Upper lobe of right lung (tissue), 1 donor: ENCODE results near the gene LHX4. TPM values are rescaled to one million over a fixed set of nuclear protein-coding genes. Genes with fewer than 3 reads are reported as not detected.

Experiments
- ATAC-seq: fragments of 200-7000 bp; cut with Tn5 transposase; one replicate; pipeline ENCODE4 v1.9.1; 2020; ENCODE audit warnings: mild to moderate bottlenecking, moderate library complexity
- DNase-seq: peaks from one replicate; pipeline ENCODE4 v3.0.0-alpha.2; 2020
- H3K27ac ChIP-seq: fragments of 200-600 bp; one replicate; pipeline ENCODE4 v1.8.0; 2022
- H3K27me3 ChIP-seq: fragments of 200-600 bp; one replicate; pipeline ENCODE4 v1.8.0; 2022; ENCODE audit warnings: mild to moderate bottlenecking
- H3K36me3 ChIP-seq: fragments of 200-600 bp; one replicate; pipeline ENCODE4 v1.8.0; 2022
- H3K4me1 ChIP-seq: fragments of 200-600 bp; one replicate; pipeline ENCODE4 v1.8.0; 2022
- H3K4me3 ChIP-seq: fragments of 200-600 bp; one replicate; pipeline ENCODE4 v1.8.0; 2022; ENCODE audit warnings: mild to moderate bottlenecking
- H3K9me3 ChIP-seq: fragments of 200-600 bp; one replicate; pipeline ENCODE4 v1.8.0; 2022
- CTCF ChIP-seq: fragments of 200-600 bp; IDR thresholded peaks from one replicate; pipeline ENCODE4 v1.8.0; 2022; ENCODE audit warnings: antibody characterized with exemption
- intact Hi-C: fragments of 100-400 bp; cut with DNase I; formaldehyde crosslinking; loops from one replicate; pipeline ENCODE4 v1.11.0; 2022
- total RNA-seq: library from RNA; stranded (reverse); fragmentation: NEBNext Ultra II Directional; extraction: Animal tissue kit (Norgen Biotek cat#: 25700); gene quantifications from one replicate; pipeline ENCODE4 v1.2.1, GENCODE V29; 2021
- donor health status: DM: no; HTN: yes; CAD: no; lungs with severe emphysema.

The LHX4 gene
- total RNA-seq, 1 donor from 2014 or later = not detected

- no peak for DNase-seq
- no peak overlapping the region for H3K27ac ChIP-seq
- no peaks in the 10 kb centered on the region for H3K9me3 ChIP-seq
- intact Hi-C loops = no loop called here
- no peak for TF ChIP-seq CTCF
- peak overlapping the region; percentile 57 for H3K4me3 ChIP-seq
- peaks cover 99% of the 10 kb centered on the region for H3K27me3 ChIP-seq
- ATAC-seq = no peak
- no peaks in the 10 kb centered on the region for H3K36me3 ChIP-seq
- H3K4me1 ChIP-seq = peaks cover 50% of the 10 kb centered on the region
Observed at GRCh38 chr1:180230416-180230790, 339 bp downstream of the LHX4 start.

- H3K4me1 ChIP-seq = peaks cover 53% of the 10 kb centered on the region
- no peaks in the 10 kb centered on the region for H3K9me3 ChIP-seq
- peak overlapping the region; percentile 57 for H3K4me3 ChIP-seq
- ATAC-seq (peak; percentile 2), DNase-seq (no peak)
- H3K27me3 ChIP-seq = peaks cover 99% of the 10 kb centered on the region
- no peak for TF ChIP-seq CTCF
- intact Hi-C loops = no loop called here
- no peak overlapping the region for H3K27ac ChIP-seq
- H3K36me3 ChIP-seq = no peaks in the 10 kb centered on the region
Observed at GRCh38 chr1:180230791-180231505, 884 bp downstream of the LHX4 start.

GRCh38 chr1:180231506-180231921, 1.4 kb downstream of the LHX4 start:
- TF ChIP-seq CTCF = no peak
- intact Hi-C loops = no loop called here
- Histone ChIP-seq H3K27ac (no peak overlapping the region), H3K4me3 (peak overlapping the region; percentile 57), H3K27me3 (peaks cover 99% of the 10 kb centered on the region), H3K9me3 (no peaks in the 10 kb centered on the region), H3K36me3 (no peaks in the 10 kb centered on the region), H3K4me1 (peaks cover 53% of the 10 kb centered on the region)
- no peak for DNase-seq
- peak; percentile 15 for ATAC-seq

- ATAC-seq (no peak), DNase-seq (no peak)
- intact Hi-C loops = no loop called here
- Histone ChIP-seq H3K4me1 (peaks cover 53% of the 10 kb centered on the region), H3K27me3 (peaks cover 99% of the 10 kb centered on the region), H3K9me3 (no peaks in the 10 kb centered on the region), H3K27ac (no peak overlapping the region), H3K4me3 (no peak overlapping the region), H3K36me3 (no peaks in the 10 kb centered on the region)
- no peak for TF ChIP-seq CTCF
Observed at GRCh38 chr1:180231936-180232335, 1.9 kb downstream of the LHX4 start.

GRCh38 chr1:180232521-180233043, 2.5 kb downstream of the LHX4 start:
- intact Hi-C loops = no loop called here

More at GRCh38 chr1:180232521-180233043, 2.5 kb downstream of the LHX4 start:
- DNase-seq (no peak), ATAC-seq (no peak)
- Histone ChIP-seq H3K4me3 (no peak overlapping the region), H3K27ac (no peak overlapping the region), H3K4me1 (peaks cover 53% of the 10 kb centered on the region), H3K36me3 (no peaks in the 10 kb centered on the region), H3K27me3 (peaks cover 99% of the 10 kb centered on the region), H3K9me3 (no peaks in the 10 kb centered on the region)
- TF ChIP-seq CTCF = no peak
